Kidney tubule cell (primary cell): ENCODE data around the gene BTG3.
A peak's percentile ranks its signal among the peaks of the same experiment; 100 is the strongest.

ENCODE experiments used
- DNase-seq: peaks from one replicate; pipeline ENCODE4 v3.0.0-alpha.2; 2018; ENCODE audit warnings: low spot score

The BTG3 gene, protein sequence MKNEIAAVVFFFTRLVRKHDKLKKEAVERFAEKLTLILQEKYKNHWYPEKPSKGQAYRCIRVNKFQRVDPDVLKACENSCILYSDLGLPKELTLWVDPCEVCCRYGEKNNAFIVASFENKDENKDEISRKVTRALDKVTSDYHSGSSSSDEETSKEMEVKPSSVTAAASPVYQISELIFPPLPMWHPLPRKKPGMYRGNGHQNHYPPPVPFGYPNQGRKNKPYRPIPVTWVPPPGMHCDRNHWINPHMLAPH

DNA sequence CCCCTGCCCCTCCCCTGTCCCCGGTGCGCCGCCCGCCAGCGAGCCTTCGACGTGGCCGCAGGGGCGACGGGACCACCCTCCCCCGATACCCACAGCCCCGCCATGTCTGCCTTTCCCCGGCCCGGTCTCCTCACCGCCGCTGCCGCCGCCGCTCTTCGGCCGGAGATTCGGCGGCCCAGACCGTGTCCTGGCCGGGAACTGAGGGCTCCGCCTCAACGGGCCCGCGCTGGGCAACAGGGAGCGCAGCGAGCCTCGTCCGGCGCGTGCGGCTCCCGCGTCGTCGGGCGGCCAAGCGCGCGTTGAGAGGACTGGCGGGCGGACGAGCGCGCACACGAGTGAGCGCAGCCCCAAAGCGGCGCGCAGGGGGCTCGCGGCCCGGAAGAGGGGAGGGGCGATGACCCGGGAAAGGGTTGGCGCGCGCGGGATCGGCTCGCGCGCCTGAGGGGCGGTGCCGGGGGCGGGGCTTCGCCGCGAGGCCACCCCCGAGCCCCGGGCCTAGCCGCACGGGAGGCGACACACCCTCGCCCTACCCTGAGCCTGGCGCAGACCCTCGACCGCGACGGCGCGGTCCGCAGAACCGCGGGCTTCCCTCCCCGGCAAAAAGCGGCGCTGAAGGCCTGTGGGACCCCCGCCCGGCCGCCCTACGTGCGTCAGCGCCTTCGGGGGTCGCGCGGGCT, at the start of gene BTG3:
Gene BTG3, minus strand, starts transcription at position 337 of the 677 bp plus-strand sequence. CDS start 3,757 bp downstream, outside the sequence.
- peak; percentile 82 for DNase-seq

DNA sequence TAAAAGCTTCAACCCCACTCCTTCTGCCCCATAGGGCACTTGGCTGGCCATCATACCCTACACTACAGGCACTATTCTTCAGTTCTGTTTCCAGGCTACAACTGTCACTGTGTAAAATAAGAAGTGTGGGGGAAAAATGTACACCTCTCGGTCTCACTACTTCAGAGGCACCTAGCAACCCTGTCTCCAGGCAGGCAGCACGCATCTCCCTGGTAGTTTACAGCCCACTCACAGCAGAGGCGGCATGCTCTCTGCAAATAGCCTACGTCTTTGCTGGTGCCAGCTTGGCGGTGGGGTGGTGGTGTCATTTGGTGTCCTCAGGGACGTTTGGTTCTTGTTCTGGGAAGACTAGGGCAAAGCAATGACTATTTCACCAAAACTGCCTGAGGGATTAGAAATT, 48.2 kb upstream of the BTG3 start:
- no peak for DNase-seq

DNA sequence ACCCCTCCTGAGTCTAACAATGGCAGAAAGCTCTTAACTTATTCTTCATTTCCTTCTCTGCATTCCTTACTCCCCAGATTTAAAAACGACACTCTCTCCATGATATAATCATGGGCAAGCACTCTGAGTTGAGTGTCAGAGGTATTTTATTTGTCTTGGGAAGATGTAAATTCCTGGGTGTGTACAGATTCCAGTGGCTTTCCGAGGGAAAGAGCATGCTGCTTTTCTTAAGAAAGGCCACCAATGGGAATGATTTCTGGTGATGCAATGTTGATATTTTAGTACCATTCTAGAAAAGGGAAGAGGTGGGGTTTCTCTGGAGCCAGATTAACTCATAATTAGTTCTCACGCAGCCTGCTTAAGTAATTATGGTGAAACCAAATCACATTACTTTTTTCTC, 47.8 kb upstream of the BTG3 start:
- DNase-seq: no peak

DNA sequence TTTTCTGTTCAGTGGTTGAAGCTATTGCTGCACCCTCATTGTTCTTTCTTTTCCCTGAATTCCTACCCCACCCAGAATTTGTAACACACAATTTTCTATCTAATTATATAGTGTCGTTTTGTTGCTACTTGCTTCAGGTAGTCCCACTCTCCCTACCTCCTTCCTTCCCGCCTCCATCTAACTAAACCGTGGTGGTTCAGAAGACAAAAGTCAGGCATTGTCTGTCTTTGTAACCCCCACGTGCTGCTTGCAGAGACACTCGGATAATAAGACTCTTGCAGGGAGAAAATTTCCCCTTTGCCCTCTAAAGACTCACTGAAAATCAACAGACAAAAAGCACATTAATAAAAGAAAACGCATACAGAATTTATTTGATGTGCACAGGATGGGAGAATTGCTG, 46.2 kb upstream of the BTG3 start:
- DNase-seq: no peak

DNA sequence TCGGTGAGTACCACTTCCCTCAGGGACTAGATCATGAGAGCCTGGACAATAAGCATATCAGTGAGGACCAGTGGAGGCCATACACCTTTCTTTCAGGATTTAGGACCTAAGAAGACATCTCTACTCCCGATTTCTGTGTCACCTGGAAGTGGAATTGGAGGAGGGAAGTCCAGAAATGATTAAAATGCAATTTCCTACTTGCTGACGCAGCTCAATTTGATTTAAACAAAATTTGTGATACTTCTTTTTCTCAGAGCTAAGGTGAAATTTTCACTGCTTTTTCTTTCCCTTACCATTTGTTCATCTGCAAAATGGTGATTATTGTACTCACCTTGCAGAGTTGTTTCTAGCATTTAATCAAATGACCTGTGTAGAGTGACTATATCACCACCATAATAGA, 38.8 kb upstream of the BTG3 start:
- no peak for DNase-seq

DNA sequence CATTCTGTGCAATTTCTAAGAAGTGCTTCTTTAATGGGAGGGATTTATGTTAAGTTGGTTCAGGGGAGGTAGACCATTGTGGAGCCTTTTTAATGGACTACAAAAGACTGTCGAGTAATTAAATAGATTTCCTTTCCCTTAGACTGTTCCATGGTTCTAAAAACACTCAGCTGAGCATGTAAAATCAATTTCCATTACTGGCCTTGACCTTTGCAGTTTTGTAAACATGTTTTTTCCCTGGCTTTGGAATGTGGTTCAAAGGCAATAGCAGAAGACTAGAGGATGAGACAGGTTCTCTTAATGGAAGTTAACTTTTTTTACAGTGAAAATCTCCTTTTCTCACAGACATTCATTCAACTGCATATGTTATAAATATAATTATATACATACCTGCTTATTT, 37.6 kb upstream of the BTG3 start:
- no peak for DNase-seq

DNA sequence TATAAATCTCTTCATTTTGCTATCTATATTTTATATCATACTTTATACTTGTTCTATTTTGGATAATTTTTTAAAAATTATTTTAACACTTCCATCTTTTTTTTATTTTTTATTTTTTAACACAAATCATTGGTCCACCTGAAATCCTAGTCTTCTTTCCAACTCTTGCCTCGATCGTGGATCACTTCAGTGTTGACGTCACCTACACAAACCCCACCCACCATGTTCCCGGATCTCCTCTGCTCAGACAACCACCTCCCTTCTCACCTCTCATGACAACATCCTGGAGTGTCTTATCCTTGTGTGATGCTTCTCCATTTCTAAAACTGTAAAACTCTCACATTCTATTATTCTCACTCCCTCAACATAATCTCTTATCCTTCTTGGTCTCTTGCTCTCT, 34.1 kb upstream of the BTG3 start:
- no peak for DNase-seq

DNA sequence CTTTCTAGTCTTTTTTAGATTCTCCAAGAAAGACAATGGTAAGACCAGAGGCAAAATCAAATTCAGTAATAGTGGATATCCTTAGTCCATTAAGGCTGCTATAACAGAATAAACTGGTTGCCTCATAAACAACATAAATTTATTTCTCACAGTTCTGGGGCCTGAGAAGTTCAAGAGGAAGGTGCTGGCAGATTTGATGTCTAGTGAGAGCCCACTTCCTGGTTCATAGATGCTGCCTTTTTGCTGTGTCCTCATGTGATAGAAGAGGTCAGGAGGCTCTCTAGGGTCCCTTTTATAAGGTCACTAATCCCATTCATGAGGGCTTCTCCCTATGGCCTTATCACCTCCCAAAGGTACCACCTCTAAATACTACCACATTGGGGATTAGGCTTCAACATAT, 31.5 kb upstream of the BTG3 start:
- no peak for DNase-seq

DNA sequence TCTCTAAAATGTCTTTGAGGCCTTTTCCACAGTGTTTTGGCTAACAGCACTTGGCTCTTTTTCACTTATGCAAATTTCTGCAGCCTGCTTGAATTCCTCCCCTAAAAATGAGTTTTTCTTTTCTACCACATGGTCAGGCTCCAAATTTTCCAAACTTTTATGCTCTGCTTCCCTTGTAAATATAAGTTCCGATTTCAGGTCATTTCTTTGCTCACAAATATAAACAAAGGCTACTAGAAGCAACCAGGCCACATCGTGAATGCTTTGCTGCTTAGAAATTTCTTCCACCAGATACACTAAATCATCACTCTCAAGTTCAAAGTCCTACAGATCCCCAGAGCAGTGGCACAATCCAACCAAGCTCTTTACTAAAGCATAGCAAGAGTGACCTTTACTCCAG, 28.1 kb upstream of the BTG3 start:
- no peak for DNase-seq

DNA sequence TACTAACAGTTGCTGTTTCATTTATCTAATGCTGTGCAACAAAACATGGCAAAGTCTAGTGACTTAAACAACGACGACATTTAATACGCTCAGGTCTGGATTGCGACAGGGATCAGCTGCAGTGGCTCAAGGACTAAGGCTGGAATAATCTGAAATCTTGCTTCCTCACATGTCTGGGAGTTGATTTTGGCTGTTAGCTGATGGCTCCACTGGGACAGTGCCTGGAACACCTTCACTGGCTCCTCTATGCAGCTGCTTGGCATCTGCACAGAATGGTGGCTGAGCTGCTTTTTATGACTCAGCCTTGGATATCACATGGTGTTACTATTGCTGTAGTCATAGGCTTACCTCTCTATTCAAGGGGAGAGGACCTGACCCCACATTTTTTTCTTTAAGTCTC, 24.0 kb upstream of the BTG3 start:
- no peak for DNase-seq

DNA sequence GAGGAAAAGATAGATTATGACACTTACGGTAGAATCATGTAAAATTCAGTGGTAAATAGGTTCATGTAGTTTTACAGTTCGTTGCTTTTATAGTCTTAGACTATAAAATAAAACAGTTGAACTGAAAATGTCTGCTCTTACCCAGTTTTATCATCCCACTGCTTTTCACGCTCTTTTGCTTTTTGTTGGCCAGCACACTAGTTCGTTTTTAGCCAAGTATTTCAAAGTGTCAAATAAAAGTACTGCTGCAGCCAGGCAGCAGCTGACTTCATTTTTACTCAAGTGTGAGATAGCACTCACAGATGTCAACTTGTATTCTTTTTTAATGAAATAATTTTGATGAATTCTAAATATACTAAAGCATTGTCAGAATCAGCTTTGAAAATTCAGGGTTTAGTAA, 18.5 kb upstream of the BTG3 start:
- peak; percentile 5 for DNase-seq

DNA sequence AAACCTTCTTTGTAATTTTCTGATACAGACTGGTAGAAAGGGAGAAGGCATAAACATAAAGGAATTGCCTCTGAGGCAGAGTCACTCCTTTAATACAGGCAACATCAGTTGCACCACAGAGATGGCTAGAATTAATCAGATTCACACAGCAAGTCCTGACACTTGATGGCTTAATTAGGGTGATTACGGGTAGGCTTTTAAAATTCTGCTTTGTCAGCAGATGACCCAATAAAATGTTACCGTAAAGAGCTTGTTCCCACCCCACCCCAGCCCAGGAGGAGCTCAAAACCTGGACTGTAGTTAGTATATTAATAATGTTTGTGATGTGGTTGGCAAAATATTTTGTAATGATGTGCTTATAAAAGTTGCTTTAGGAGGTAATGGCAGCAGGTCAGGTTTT, 9.3 kb upstream of the BTG3 start:
- DNase-seq: no peak

DNA sequence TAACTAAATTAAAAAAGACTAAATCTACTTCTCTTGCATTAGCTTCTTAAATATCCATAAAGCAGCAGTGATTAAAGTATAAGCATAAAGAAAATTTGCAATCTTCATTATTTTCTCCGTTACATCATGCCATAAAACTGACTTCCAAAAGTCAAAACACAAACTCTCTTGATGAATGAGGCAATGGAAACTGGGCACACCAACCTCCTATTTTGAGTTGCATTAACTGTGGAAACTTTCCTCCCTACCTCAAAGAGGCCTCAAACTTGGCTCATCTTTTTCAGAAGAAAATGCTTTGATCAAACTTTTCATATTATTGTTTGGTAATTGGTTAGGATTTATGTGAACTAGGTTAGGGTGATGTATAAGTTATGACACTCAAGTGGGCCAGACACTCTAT, 4.1 kb upstream of the BTG3 start:
- DNase-seq: no peak

DNA sequence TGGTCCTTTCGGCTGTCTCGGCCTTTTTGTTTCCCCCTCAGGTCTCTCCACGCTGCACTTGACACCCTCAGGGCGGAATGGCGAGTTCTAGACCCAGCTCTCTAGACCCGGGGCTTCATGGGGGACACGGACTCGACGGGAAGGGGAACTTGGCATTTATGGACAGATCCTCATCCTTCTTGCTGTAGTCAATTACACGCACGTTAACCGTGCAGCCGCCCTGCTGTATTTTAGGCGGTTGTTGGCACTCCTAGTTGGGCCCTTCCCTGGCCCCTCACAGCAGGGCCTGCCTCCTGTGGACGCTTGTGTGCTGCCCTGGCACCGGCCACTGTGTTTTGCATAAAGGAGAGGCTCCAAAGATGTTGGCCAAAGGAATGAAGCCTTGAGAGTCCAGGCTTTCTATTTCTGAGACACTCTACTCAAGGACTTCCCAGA, 558 bp upstream of the BTG3 start:
- peak; percentile 8 for DNase-seq

DNA sequence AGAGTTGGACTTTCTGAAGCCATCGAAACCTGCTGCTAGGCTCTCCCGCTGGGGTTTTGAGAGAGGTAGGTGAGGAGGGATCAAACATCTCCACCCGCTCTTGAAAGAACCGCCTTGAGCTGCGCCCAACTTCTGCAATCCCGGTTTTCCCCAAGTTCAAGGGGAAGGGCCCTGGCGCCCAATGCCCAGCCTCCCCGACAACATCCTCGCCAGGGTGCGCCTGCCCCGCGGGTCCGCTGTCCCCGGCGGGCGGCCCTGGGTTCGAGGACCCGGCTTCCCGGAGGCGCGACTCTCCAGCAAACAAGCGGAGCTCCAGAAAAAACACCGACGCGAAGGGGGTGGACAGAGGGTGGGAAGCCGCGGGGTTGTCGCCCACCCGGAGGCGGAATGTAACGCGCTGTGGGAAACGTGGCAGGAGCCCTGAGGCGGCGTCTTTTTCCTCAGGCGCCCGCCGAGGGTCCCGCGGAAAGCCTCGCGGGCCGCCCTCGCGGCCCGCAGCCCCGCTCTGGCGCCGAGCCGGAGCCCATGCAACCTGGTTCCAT, 607 bp downstream of the BTG3 start:
- DNase-seq: peak; percentile 54

DNA sequence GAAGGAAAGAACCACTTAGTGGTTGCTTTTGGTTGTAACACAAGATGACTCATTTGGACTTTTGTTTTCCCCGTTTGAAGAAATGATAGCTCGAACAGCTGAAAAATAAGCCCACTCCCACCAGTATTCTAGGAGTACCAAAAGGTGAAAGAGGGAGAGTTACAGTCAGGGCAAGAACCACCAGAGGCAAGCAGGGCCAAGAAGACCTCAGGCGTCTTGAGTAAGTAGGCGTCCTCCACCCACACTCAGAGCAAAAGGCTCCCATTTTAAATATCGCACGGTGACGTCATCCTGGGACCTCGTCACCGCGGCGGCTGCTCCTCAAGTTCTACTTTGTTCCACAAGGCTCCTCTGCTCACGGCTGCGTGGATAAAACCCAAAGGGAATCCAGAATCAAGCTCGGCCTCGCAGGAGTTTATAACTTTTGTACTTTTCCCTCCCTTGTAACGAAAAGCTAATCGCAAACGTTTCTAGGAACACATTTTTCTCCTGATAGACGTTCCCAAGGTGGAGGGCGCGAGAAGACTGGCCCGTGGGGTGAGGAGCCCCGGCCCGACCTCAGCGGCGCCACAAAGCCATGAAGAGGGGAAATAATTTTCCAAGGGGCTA, 1.2 kb downstream of the BTG3 start:
- DNase-seq: peak; percentile 85

DNA sequence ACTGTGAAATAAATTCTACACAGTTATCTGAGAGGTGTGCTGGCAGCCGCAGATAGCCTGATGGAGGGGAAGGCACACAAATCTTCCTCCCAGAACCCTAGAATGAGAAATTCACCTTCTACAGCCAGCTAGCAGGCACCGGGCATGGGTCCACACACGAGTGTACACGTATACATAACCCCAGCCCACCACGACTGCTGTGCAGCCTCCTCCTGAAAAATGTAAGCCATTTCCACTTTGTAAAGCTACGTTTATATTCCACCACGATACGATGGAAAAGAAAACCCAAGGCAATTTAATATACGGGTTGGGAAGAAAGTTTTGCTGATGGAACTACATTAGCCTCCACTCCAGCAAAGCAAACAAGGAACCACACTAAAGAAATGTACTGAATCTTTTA, 1.8 kb downstream of the BTG3 start:
- no peak for DNase-seq

DNA sequence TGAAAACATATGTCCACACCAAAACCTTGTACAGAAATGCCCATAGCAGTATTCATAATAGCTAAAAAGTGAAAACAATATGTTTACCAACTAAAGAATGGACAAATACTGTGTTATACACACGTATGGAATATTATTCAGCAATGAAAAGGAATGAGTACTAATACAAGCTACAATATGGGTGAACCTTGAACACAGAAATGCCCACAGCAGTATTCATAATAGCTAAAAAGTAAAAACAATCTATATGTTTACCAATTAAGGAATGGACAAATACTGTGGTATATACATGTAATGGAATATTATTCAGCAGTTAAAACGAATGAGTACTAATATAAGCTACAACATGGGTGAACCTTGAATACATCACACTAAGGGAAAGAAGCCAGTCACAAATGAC, 3.0 kb downstream of the BTG3 start:
- no peak for DNase-seq

DNA sequence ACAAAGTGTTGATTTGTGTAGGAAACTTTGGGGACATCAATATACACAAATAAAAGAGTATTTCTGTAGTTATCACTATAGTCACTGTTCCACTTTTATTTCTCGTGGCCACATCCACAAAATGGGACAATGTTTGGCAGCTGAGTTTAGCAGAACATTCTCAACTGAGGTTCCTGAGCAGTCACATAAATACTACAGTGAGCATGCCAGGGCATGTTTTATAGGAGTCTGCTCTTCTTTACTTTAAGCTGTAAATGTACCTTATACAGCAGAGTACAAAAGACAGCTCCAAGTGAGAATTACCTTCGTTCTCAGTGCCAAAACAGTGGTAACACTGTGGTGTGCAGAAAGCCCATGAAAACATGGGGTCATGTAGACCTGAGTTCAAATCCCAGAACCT, 5.0 kb downstream of the BTG3 start:
- DNase-seq: no peak

DNA sequence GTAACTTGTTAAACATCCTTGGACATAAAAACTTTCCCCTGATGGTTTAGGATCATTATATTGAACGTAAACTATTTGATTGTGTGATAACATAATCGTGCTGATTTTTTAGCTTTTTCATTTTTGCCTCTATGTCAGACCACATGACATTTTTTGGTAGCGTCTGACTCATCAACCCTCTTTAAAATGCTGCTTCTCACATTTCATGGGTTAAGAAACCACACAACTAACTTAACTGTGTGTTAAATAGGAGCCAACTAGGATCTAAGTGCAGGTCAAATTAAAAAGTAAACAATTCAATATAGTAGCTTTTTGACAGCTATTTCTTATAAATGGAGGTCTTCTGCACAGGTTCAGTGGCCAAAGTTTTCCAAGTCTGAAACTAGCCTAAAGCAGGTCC, 9.8 kb downstream of the BTG3 start:
- no peak for DNase-seq

DNA sequence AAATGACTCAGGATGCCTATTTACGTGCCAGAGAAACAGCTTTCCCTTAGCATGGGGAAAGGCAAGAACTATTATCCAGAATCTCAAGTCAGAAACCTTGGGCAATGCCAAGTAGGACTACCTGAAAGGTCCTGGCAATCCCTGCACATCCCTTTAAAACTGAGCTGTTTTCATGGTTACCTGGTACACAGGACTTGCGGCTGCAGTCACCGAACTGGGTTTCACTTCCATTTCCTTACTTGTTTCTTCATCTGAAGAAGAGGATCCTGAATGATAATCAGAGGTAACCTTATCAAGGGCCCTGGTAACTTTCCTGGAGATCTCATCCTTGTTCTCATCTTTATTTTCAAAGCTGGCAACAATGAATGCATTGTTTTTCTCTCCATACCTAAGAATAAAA, 14.3 kb downstream of the BTG3 start:
- no peak for DNase-seq

DNA sequence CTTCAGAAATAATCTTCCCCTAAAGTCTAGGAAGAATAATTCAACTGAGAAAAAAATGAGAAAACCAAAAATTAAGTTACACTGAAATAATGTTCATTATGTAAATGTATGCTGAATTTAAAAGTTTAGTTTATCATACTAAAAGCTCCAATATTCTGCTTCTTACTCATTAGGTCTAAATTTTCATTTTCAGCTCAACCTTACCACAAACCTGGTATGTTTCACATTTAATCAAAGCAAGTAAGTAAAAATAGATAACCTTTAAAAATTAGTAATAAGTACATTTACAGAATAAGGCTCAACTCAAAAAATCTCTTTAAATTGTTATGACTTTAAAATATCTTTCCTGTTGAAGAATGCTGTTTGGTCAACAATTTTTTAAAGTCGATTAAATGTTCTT, 15.0 kb downstream of the BTG3 start:
- no peak for DNase-seq

DNA sequence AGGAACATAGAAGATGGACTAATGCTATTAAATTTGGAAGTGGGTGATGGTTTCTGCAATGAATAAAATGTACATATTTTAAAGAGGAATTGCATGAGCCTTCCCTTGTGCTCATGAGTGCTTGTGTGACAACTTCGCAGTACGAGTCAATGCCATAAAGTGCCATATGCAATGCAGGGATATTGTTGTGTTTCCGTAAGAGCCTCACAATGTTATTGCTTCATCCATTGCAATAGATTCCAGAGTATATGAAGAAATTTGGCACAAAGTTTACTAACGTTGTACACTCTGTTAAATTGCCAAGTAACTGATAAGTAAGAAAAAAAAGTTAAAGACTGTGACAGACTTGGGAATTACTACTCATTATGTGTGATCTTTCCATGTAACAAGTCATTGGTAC, 22.3 kb downstream of the BTG3 start:
- no peak for DNase-seq
